HG02759 (cell line): ENCODE data around the gene ARF6.
"Not testable (repeated sequence)": the region's sequence is repeated elsewhere in the genome, so short reads cannot be mapped to it uniquely, and the experiment has no call there.

ENCODE experiments used
- ATAC-seq: cut with Tn5 transposase; IDR thresholded peaks from one replicate; pipeline ENCODE4 v1.9.1; 2021; ENCODE audit warnings: mild to moderate bottlenecking, moderate library complexity; ENCODE audit not compliant: unreplicated experiment

The ARF6 gene

GRCh38 chr14:49904270-49904669 lies 11.4 kb downstream of the ARF6 start:
- ATAC-seq: no peak

- ATAC-seq: no peak
Measured at GRCh38 chr14:49905989-49906388, 13.1 kb downstream of the ARF6 start.

- no peak for ATAC-seq
Measured at GRCh38 chr14:49907186-49907585, 14.3 kb downstream of the ARF6 start.

- ATAC-seq: no peak
Measured at GRCh38 chr14:49908433-49908782, 15.5 kb downstream of the ARF6 start.

- no peak for ATAC-seq
Measured at GRCh38 chr14:49909016-49909415, 16.1 kb downstream of the ARF6 start.

GRCh38 chr14:49915085-49915484 lies 22.2 kb downstream of the ARF6 start:
- ATAC-seq: no peak

- ATAC-seq: no peak
Measured at GRCh38 chr14:49918706-49919105, 25.8 kb downstream of the ARF6 start.

GRCh38 chr14:49919825-49920659 lies 27.2 kb downstream of the ARF6 start:
- ATAC-seq: no peak

GRCh38 chr14:49920935-49921334 lies 28.1 kb downstream of the ARF6 start:
- no peak for ATAC-seq

GRCh38 chr14:49921401-49921800 lies 28.5 kb downstream of the ARF6 start:
- ATAC-seq: no peak

GRCh38 chr14:49923442-49923841 lies 30.6 kb downstream of the ARF6 start:
- no peak for ATAC-seq

- no peak for ATAC-seq
Measured at GRCh38 chr14:49923881-49924280, 31.0 kb downstream of the ARF6 start.

GRCh38 chr14:49924852-49925251 lies 32.0 kb downstream of the ARF6 start:
- ATAC-seq: no peak

GRCh38 chr14:49926803-49927202 lies 33.9 kb downstream of the ARF6 start:
- ATAC-seq: no peak

- no peak for ATAC-seq
Measured at GRCh38 chr14:49928015-49928414, 35.1 kb downstream of the ARF6 start.

GRCh38 chr14:49930720-49931119 lies 37.8 kb downstream of the ARF6 start:
- ATAC-seq: no peak

GRCh38 chr14:49931523-49931922 lies 38.6 kb downstream of the ARF6 start:
- ATAC-seq: no peak

GRCh38 chr14:49933128-49933527 lies 40.2 kb downstream of the ARF6 start:
- ATAC-seq: no peak

GRCh38 chr14:49933704-49934103 lies 40.8 kb downstream of the ARF6 start:
- ATAC-seq: no peak

- ATAC-seq: no peak
Measured at GRCh38 chr14:49934646-49935045, 41.8 kb downstream of the ARF6 start.

- ATAC-seq: no peak
Measured at GRCh38 chr14:49935526-49935925, 42.6 kb downstream of the ARF6 start.

- ATAC-seq: not testable (repeated sequence)
Measured at GRCh38 chr14:49936246-49936645, 43.4 kb downstream of the ARF6 start.

GRCh38 chr14:49936882-49937281 lies 44.0 kb downstream of the ARF6 start:
- not testable (repeated sequence) for ATAC-seq
